ENCODE results near the gene NEAT1. TPM values are rescaled to one million over a fixed set of nuclear protein-coding genes. Genes with fewer than 3 reads are reported as not detected.

NEAT1 gene
- total and polyA plus RNA-seq, 2 experiments from 2014 or later = 50.7 to 74.3 TPM

DNA sequence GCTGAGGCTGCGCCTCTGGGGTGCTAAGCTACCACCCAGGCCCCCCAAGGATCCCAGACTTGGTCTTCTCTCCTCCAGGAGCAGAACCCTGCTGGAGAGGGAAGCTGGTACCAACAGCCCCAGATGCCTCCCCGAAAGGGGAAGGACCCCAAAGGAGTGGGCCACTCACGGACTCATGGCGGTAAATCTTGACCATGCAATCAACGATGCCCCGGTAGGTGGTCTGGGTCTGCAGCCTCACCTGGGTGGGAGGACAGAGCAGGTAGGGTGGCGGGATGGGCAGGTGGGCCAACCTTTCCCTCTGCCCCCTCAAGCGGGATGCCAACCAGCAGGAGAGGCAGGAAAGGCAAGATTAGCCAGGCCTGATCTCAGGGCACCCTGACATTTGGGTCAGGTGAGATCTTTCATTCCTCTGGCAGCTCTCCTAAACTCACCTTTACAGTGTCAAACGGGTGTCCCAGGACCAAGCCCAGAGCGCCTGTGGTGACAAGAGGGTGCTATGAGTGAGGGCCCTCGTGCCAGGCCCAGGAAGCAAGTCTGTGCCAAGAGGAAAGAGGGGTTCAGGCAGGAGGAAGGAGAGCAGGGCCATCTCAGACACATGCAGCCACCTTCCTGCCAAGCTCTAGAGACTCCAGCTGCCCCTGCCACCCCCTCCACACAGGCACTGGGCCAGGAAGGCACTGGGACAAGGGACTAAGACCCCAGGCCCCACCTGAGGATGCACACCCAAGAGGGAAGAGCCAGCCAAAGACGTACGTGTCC is 42.7 kb upstream of the NEAT1 start:
- in situ Hi-C loops (cut with MboI) = loop anchor here (10.0 kb wide), 1 partner anchor 135 kb away; no protein-coding TSS in a partner anchor

DNA sequence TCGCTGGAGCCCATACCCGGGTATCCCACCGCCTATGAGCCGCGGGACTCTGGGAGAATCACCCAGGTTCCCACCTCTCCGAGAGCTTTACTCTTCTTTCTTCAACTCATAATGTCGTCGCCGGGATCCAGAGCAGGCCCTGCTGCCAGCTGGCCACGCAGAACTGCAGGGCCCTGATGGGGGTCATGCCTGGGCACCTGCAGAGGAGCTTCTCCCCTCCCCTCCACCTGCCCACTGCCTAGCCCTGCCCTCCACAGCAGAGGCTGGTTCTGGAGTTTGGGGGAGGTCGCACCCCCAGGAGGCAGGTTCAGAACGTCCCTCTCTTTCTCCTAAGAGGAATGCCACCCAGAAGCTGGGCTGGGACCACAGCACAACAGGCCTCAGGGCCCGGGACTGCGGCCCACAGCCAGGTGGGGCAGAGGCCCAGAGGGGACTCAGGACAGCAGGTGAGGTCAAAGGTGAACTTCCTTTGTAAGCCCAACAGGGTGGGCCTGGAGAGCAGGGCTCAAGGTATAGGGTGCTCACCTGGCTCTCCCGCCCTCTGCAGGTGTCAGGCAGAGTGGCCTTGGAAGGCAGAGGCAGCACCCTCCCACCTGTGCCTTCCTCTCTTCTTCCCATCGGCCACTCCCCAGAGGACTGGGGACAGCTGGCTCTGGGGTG is 42.0 kb upstream of the NEAT1 start:
- no peak overlapping the region for H3K4me2 ChIP-seq (ENCODE audit: unreplicated experiment)
- TF ChIP-seq EZH2phosphoT487 (IDR thresholded peaks at IDR 0.05; ENCODE audit: insufficient read depth, low read depth) = no peak
- TF ChIP-seq EZH2 (IDR thresholded peaks at IDR 0.05; ENCODE audit: insufficient read depth, poor library complexity, severe bottlenecking) = no peak
- in situ Hi-C loops (cut with MboI) = no loop called here
- no peaks in the 10 kb centered on the region for H3K36me3 ChIP-seq (ENCODE audit: low read depth)
- H3K4me1 ChIP-seq (ENCODE audit: insufficient read depth) = peaks cover 27% of the 10 kb centered on the region
- 0 out of 2 replicates have a peak overlapping the region, but pooled peaks have one; percentile 94 for H3K9ac ChIP-seq
- H3K9me2 ChIP-seq (ENCODE audit: insufficient read depth) = no peaks in the 10 kb centered on the region
- H2AFZ ChIP-seq = no peak overlapping the region
- no peaks in the 10 kb centered on the region for H3K27me3 ChIP-seq (replicated peaks; ENCODE audit: insufficient read depth)
- H3K4me3 ChIP-seq = no peak overlapping the region
- DNase-seq = no peak
- H3K79me2 ChIP-seq (ENCODE audit: insufficient read depth) = peaks cover 19% of the 10 kb centered on the region
- 89 to 91% methylated on average over 14 to 16 of the region's 16 CpGs for WGBS, 2 experiments (ENCODE audit: low coverage in 1 of 2, low lambda C conversion rate in 2 of 2, missing lambda C conversion rate in 2 of 2)
- no peak overlapping the region; the same call in 1 of the 2 replicates for H3K27ac ChIP-seq
- H3K9me3 ChIP-seq (ENCODE audit: low read depth) = no peaks in the 10 kb centered on the region
- no peaks in the 10 kb centered on the region for H4K20me1 ChIP-seq (ENCODE audit: insufficient read depth)
- H3F3A ChIP-seq (ENCODE audit: insufficient read depth) = peaks cover 28% of the 10 kb centered on the region

More for the DNA sequence above, 42.7 kb upstream of the NEAT1 start:
- Histone ChIP-seq H3K9ac (no peak overlapping the region), H3K9me3 (ENCODE audit: low read depth) (no peaks in the 10 kb centered on the region), H2AFZ (no peak overlapping the region), H3K9me2 (ENCODE audit: insufficient read depth) (no peaks in the 10 kb centered on the region), H3K4me3 (no peak overlapping the region), H3K79me2 (ENCODE audit: insufficient read depth) (peaks cover 12% of the 10 kb centered on the region), H3K27ac (no peak overlapping the region), H3K36me3 (ENCODE audit: low read depth) (no peaks in the 10 kb centered on the region), H3K4me1 (ENCODE audit: insufficient read depth) (peaks cover 27% of the 10 kb centered on the region), H3K4me2 (ENCODE audit: unreplicated experiment) (no peak overlapping the region), H3F3A (ENCODE audit: insufficient read depth) (peaks cover 23% of the 10 kb centered on the region), H4K20me1 (ENCODE audit: insufficient read depth) (no peaks in the 10 kb centered on the region), H3K27me3 (replicated peaks; ENCODE audit: insufficient read depth) (no peaks in the 10 kb centered on the region)
- TF ChIP-seq EZH2 (IDR thresholded peaks at IDR 0.05; ENCODE audit: insufficient read depth, poor library complexity, severe bottlenecking) (no peak), EZH2phosphoT487 (IDR thresholded peaks at IDR 0.05; ENCODE audit: insufficient read depth, low read depth) (no peak)
- no peak for DNase-seq
- WGBS, 2 experiments (ENCODE audit: low coverage in 1 of 2, low lambda C conversion rate in 2 of 2, missing lambda C conversion rate in 2 of 2) = 92 to 94% methylated on average over 12 to 13 of the region's 13 CpGs

DNA sequence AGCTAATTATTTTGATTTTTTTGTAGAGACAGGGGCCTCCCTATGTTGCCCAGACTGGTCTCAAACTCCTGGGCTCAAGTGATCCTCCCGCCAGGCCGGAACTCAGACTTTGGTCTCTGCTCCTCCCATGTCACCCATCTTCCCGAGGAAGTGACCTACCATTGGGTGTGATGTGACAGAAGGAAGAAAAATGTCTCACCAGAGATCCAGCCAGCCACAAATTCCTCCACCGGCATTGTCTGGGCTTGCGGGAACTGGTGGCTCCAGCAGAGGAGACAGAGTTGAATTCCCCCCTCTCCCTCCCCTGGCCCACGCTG is 40.9 kb upstream of the NEAT1 start:
- TF ChIP-seq EZH2 (IDR thresholded peaks at IDR 0.05; ENCODE audit: insufficient read depth, poor library complexity, severe bottlenecking) (no peak), EZH2phosphoT487 (IDR thresholded peaks at IDR 0.05; ENCODE audit: insufficient read depth, low read depth) (no peak)
- peaks cover 29% of the 10 kb centered on the region for H3K4me1 ChIP-seq (ENCODE audit: insufficient read depth)
- H2AFZ ChIP-seq = peak overlapping the region; percentile 50
- peak overlapping the region; percentile 65 for H3K4me3 ChIP-seq
- peak overlapping the region; percentile 99 for H3K27ac ChIP-seq
- in situ Hi-C loops (cut with MboI) = no loop called here
- H3K9ac ChIP-seq = peak overlapping the region; percentile 94
- no peaks in the 10 kb centered on the region for H3K9me3 ChIP-seq (ENCODE audit: low read depth)
- H3K4me2 ChIP-seq (ENCODE audit: unreplicated experiment) = peak overlapping the region; percentile 65
- H3K27me3 ChIP-seq (replicated peaks; ENCODE audit: insufficient read depth) = no peaks in the 10 kb centered on the region
- peaks cover 28% of the 10 kb centered on the region for H3K79me2 ChIP-seq (ENCODE audit: insufficient read depth)
- no peaks in the 10 kb centered on the region for H4K20me1 ChIP-seq (ENCODE audit: insufficient read depth)
- H3K36me3 ChIP-seq (ENCODE audit: low read depth) = no peaks in the 10 kb centered on the region
- peaks cover 28% of the 10 kb centered on the region for H3F3A ChIP-seq (ENCODE audit: insufficient read depth)
- peak; percentile 72 for DNase-seq
- H3K9me2 ChIP-seq (ENCODE audit: insufficient read depth) = no peaks in the 10 kb centered on the region
- 3 to 7% methylated on average over 6 of the region's 6 CpGs for WGBS, 2 experiments (ENCODE audit: low coverage in 1 of 2, low lambda C conversion rate in 2 of 2, missing lambda C conversion rate in 2 of 2)

DNA sequence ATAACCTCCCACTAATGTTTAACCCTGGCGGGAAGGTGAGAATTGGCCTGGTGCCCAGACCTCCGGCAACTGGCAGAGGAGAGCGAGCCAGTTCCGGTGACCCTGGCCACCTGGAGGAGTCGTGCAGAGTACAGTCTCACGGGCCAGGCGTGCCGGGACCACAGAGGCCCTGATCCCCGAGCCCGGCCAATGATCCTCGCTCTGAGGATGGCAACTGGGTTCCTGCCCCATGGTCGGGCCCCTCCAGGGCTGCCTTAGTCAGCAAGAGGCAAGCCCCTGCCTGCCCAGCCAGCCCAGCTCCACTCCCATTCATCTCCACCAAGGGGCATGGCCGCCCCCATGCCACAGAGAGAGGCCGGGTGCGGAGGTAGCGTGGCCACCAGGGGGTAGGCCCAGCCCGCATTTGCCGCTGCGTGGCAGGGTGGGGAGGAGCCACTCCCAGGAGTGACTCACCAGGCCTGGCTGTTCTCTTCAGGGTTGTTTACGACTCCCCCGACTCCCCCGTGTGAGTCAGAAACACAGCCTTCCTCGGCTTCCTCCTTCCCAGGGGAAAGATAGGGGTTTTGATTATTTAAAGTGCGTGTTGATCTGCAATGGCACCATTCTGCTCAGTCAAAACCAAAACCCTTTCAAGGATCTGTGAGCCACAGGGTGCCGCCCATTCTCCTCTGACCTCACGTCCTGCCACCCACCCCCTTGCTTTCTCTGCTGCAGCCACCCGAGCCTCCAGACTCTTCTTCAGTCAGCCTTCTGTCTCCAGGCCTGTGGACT is 40.4 kb upstream of the NEAT1 start, which contains the start of gene SLC25A45:
TSS of gene SLC25A45 (minus strand) at position 614 of the 771 bp plus-strand sequence. CDS start 695 bp downstream, outside the sequence.
- no peaks in the 10 kb centered on the region for H4K20me1 ChIP-seq (ENCODE audit: insufficient read depth)
- peak within 1 kb of the TSS; percentile 94 for H3K9ac ChIP-seq
- 1 to 2% methylated on average over 26 to 27 of the region's 27 CpGs for WGBS, 2 experiments (ENCODE audit: low coverage in 1 of 2, low lambda C conversion rate in 2 of 2, missing lambda C conversion rate in 2 of 2)
- peak within 1 kb of the TSS; percentile 50 for H2AFZ ChIP-seq
- H3K9me2 ChIP-seq (ENCODE audit: insufficient read depth) = no peaks in the 10 kb centered on the region
- H3K9me3 ChIP-seq (ENCODE audit: low read depth) = no peaks in the 10 kb centered on the region
- H3K36me3 ChIP-seq (ENCODE audit: low read depth) = no peaks in the 10 kb centered on the region
- peaks cover 30% of the 10 kb centered on the region for H3K4me1 ChIP-seq (ENCODE audit: insufficient read depth)
- H3K27me3 ChIP-seq (replicated peaks; ENCODE audit: insufficient read depth) = no peaks in the 10 kb centered on the region
- H3F3A ChIP-seq (ENCODE audit: insufficient read depth) = peaks cover 28% of the 10 kb centered on the region
- H3K4me2 ChIP-seq (ENCODE audit: unreplicated experiment) = peak within 1 kb of the TSS; percentile 88
- no peak for TF ChIP-seq EZH2 (IDR thresholded peaks at IDR 0.05; ENCODE audit: insufficient read depth, poor library complexity, severe bottlenecking)
- TF ChIP-seq EZH2phosphoT487 (IDR thresholded peaks at IDR 0.05; ENCODE audit: insufficient read depth, low read depth) = no peak
- peak within 1 kb of the TSS; percentile 99 for H3K27ac ChIP-seq
- peaks cover 34% of the 10 kb centered on the region for H3K79me2 ChIP-seq (ENCODE audit: insufficient read depth)
- peak within 1 kb of the TSS; percentile 67 for H3K4me3 ChIP-seq
- in situ Hi-C loops (cut with MboI) = no loop called here
- DNase-seq = peak; percentile 99
